ENCODE results near the gene PRG2. TPM values are rescaled to one million over a fixed set of nuclear protein-coding genes. Genes with fewer than 3 reads are reported as not detected.

PRG2 gene
- total RNA-seq, 4 donors from 2014 or later: 1.0 TPM; not detected in 3

DNA sequence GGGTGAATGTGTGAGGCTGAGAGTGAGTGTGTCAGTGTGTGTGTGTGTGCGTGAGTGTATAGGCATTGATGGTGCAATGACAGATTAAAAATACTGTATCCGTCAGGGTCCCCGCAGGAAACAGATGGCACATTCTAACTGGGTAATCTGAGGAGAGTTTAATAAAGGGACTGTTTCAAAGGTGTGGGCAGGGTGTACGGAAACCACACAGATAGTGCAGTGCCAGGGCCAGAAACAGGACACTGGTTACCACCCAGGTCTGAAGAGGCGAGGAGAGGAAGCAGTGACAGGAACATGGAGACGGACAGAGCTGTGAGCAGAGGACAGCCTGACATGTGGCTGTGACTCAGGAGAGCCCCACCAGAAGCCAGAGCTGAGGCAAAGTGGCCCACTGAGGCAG is 35.8 kb downstream of the PRG2 start:
- no peak for ATAC-seq (ENCODE audit: low FRiP score)
- DNase-seq (ENCODE audit: low spot score): no peak
- TF ChIP-seq CTCF (IDR thresholded peaks at IDR 0.05): no peak

DNA sequence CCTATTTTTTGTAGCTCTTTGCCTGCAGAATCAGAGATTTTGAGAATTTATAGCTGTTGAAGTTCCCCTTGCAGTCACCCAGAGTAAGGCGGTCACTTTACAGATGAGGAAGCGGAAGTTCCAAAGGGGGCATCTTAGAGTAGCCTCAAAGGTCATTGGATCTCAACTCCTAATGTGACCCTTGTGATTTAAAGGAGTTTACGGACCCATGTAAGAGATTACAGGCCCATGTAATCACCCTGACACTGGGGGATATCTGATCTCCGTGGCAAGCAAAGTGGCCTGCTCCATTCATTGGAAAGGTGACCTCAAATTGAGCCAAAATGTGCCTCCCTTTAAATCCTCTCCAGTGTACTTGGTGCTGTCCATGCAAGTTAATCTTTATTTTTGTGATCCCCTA is 36.6 kb downstream of the PRG2 start:
- no peak for TF ChIP-seq CTCF (IDR thresholded peaks at IDR 0.05)
- no peak for DNase-seq (ENCODE audit: low spot score)
- ATAC-seq (ENCODE audit: low FRiP score): no peak

DNA sequence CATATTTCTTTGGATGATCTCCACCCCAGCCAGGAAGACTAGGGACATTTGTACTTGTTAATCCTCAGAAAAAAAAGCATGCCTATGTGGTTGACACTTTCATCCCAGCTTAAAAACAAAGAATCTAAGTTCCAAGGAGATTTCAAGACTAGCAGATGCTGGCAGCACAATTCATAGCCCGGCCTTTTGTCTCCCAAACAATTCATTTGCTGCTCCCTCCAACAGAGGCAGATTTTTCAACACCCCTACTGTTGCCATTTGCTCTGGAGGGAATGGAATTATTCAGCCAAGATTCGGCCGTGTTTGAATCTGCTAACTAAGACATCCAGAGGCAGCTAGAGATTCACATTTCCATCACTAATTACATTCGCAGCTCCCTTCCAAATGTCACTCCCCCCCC is 37.0 kb downstream of the PRG2 start:
- no peak for DNase-seq (ENCODE audit: low spot score)
- ATAC-seq (ENCODE audit: low FRiP score): no peak
- TF ChIP-seq CTCF (IDR thresholded peaks at IDR 0.05): no peak

- no peak for TF ChIP-seq CTCF (IDR thresholded peaks at IDR 0.05)
- ATAC-seq (ENCODE audit: low FRiP score) (no peak), DNase-seq (ENCODE audit: low spot score) (no peak)
Observed at GRCh38 chr11:57353036-57353435, 37.4 kb downstream of the PRG2 start.

DNA sequence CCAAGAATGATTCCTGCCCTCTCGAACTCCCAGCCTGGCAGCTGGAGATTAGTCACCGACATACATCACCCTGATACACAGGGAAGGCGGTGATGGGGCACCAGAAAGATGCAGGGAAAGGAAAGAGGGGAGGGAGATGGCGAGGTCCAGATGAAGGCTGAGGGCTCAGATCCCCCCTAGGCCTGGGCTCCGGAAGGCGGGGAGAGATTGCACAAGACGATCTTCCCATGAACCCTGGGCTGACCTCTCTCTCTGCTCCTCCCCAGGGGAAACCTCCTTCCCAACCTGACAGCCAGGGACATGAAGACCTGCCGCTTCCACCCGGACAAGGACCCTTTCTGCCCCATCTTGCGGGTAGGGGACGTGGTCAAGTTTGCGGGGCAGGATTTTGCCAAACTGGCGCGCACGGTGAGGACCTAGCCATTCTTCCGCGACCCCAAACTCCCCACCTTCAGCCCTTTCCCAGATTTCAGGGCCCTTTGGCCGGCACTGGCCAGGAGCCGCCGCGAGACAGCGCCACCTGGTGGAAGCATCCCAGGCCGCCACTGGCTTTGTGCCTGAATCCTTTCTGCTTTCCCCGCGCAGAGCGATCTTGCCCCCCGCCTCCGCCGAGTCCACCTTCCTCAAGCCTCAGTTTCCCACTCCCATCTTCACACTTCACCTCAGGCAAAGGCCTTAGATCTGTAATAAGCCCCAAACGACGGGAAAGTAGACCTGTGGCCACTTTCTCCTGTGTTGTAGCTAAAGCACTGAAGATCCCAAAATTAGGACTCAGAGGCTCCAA is 40.8 kb downstream of the PRG2 start:
- ATAC-seq (ENCODE audit: low FRiP score): peak; percentile 60
- peak; percentile 61 for DNase-seq (ENCODE audit: low spot score)
- peak in 2 of 3 donors; percentile 30 to 56 for TF ChIP-seq CTCF (IDR thresholded peaks at IDR 0.05)

DNA sequence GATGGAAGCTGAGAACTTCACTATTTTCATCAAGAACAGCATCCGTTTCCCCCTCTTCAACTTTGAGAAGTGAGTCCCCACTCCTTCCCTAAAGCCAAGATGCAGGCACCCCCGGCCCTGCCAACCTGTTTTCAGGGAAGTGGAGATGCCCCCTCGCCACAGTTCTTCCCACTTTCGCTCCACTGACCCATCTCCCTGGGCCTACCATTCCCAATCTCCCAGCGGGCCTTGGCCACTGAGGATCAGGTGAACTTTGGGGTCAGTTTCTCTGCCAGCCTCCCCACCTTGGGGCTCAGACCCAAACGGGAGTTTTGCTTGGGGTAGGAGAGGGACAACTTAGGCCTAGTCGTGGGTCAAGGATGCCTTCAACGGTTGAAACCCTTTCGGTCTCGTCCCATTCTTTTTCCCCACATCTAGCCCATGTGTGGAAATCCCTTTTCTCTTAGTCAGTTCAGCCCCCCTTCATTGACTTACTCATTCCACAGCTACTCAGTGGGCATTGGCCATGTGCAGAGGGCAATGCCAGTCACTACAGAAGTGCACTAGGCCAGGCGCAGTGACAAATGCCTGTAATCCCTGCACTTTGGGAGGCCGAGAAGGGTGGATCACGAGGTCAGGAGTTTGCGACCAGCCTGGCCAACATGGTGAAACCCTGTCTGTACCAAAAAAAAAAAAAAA is 41.7 kb downstream of the PRG2 start:
- ATAC-seq (ENCODE audit: low FRiP score): no peak

More for the DNA sequence above, 41.7 kb downstream of the PRG2 start:
- no peak for DNase-seq (ENCODE audit: low spot score)
- no peak for TF ChIP-seq CTCF (IDR thresholded peaks at IDR 0.05)

Measured in omental fat pad (tissue), 4 donors.